SKM-1 treated with dmso at 0.1 percent for 144 hours (cell line): ENCODE results near the gene FLT4.

ENCODE experiments used
- DNase-seq: peaks from one replicate; lab custom pipeline; 2025; ENCODE audit not compliant: unreplicated experiment; lab: John Stamatoyannopoulos, UW

The FLT4 gene

GRCh38 chr5:180594311-180595045 lies 54.9 kb downstream of the FLT4 start:
- DNase-seq: no peak

DNA sequence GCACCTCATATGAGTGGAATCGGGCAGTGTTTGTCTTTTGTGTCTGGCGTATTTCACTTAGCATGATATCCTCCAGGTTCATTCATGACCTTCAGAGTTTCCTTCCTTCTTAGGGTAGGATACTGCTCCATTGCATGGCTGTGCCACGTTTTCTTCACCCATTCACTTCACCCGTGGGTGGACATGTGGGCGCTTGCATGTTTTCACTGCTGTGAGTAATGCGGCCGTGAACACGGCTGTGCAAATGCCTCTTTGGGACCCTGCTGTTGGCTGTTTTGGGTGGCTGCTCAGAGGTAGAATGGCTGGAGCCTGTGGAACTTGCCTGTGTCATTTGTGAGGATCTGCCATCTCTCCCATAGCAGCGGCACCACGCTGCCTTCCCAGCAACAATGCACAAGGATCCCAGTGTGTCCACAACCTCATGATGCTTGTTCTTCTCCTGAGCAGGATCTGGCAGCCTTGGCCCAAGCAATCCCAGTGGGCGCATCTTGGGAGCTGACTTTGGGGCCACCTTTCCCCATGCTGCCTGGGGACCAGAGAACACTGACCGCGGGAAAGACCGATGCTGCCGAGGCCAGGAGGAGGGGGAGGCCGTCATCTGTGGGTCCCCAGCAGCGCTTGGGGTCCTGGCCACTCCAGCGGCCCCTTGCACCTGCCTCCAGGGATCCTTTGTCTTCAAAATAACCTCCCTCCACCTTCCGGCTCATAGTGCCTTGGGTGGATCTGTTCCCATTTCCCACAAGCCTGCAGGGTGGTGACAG lies 55.8 kb downstream of the FLT4 start:
- no peak for DNase-seq

DNA sequence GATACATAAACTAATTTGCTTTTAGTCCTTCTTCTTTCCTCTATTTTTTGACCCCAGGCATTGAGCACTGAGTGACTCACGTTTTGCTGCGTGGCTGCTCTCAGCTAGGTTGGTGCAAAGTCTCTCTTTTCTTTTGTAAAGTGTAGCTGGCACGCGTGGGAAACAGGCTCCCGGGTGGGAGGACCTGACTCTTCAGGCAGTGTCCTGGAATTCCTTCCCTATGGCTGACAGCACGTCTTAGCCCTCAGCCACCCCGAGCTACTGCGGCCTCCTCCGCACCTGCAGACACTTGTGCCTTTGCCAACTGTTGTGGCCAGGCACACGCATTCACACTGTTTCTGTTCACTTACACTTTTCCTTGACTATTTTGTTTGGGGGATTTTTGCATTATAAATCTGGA lies 57.2 kb downstream of the FLT4 start:
- no peak for DNase-seq

- no peak for DNase-seq
Observed at GRCh38 chr5:180591311-180591887, 58.0 kb downstream of the FLT4 start, which contains the start of gene SCGB3A1. Gene SCGB3A1, minus strand, starts transcription at chr5:180591499. Its CDS starts 37 bp downstream, at chr5:180591462.

DNA sequence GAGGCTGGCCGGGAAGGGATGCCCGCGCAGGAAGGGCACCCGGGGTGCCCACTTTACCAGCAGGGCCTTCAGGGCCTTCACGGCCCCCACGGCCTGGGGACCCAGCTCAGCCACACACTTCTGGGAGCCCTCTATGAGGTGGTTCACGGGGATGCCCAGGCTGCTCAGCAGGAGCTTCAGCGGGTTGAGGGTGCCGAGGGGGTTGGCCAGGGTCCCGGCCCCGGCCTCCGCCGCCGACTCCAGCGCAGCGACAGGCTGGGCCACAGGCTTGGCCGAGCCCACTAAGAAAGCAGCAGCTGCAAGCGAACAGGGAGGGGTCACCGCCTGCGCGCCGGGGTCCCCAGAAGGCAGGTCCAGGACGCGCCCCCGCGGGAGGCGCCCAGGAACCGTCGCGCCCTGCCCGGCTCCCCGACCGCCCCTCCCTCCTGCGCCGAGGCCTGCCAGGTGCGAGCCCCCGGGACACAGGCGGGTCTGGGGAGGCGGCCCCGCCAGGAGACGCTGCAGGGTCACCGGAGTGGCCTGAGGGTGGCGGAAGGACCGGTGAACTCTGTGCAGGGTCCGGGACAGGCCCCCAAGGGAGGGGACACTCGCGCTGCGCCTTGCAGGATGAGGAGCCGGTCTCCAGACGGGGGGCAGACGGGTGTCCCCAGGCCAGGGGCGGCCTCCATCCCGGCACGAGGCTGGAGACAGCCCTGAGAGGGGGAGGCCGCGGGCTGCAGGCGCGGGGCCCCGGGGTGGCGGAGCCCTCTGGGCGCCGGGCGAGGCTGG lies 58.7 kb downstream of the FLT4 start:
- DNase-seq: no peak

- DNase-seq: no peak
Observed at GRCh38 chr5:180589771-180590542, 59.4 kb downstream of the FLT4 start.

DNA sequence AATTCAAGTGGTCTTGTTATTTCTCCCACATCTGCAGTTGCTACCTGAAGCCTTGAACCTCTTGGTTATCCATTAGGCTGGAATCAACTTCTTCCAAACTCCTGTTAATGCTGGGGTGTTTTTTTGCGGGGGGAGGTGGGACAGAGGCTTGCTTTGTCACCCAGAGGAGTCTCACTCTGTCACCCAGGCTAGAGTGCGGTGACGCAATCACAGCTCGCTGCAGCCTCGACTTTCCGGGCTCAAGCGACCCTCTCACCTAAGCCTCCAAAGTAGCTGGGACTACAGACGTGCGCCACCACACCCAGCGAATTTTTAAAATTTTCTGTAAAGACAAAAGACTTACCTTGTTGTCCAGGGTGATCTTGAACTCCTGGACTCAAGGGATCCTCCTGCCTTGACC lies 62.5 kb downstream of the FLT4 start:
- DNase-seq: no peak

GRCh38 chr5:180586204-180586603 lies 63.2 kb downstream of the FLT4 start:
- DNase-seq: no peak

GRCh38 chr5:180583738-180584137 lies 65.7 kb downstream of the FLT4 start:
- no peak for DNase-seq

DNA sequence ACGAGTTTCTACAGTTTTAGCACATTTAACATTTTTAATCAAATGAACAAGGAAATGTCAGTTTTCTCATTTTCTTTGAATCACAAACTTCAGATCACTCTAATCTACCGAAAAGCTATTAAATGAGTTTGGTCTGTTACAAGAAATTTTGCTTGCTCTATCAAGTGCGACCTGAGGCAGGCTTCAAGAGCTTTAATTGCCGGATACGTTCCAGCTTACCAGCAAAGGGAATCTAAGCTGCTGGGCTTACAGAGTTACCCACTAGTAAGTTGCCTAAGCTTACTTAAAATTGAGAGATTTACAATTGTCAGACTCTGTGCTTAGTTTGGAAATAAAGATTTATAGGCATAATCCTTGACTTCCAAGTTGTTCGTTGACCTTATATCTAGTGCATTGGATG lies 68.7 kb downstream of the FLT4 start:
- DNase-seq: no peak

GRCh38 chr5:180575571-180575970 lies 73.8 kb downstream of the FLT4 start:
- no peak for DNase-seq

GRCh38 chr5:180568914-180569313 lies 80.5 kb downstream of the FLT4 start:
- no peak for DNase-seq

GRCh38 chr5:180563994-180564393 lies 85.4 kb downstream of the FLT4 start:
- DNase-seq: no peak

DNA sequence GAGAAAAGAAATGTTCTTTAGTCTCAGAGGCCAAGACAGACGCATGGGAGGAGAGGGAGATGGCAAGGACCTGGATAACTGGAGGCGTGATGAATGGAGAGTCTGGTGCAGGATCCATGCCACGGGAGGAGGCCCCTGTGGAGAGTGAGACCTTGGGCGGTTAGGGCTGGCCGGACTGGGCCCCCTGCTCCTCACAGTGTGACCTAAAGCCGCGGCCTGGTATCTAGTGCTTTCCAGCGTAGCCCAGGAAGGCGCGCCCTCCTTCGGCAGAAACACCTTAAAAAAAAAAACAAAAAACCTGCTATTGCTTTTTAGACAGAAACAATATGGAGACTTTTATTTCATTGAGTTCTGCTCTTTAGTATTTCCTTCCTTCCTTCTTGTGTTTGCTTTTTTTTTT lies 91.2 kb downstream of the FLT4 start:
- DNase-seq: no peak

- no peak for DNase-seq
Observed at GRCh38 chr5:180557217-180557809, 92.1 kb downstream of the FLT4 start.

GRCh38 chr5:180555168-180555921 lies 94.1 kb downstream of the FLT4 start:
- no peak for DNase-seq

DNA sequence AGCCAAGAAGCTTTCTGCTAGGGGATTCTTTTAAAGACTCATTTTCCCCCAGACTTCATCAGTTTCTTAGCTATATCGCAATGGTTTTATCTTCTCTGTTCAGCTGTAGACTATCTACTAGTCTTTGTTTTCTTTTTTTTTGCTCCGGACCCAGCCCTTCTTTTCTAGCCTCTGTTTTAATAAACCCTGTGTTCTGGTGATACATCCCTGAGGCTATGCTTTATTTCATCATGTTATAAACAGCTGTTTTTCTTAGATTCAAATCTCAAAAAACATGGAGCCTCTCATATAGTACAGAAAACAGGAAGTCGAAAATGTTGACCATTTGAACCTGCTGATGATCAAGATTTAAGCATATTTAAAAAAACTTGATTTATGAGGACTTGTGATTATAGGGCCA lies 95.9 kb downstream of the FLT4 start:
- DNase-seq: no peak
